ENCODE data around the gene CNPY3. TPM values are rescaled to one million over a fixed set of nuclear protein-coding genes. Genes with fewer than 3 reads are reported as not detected.

Gene CNPY3
- total RNA-seq, 4 donors from 2014 or later, result 23.3 to 37.9 (median 36.8) TPM

GRCh38 chr6:42958125-42958524, 28.8 kb downstream of the CNPY3 start:
- TF ChIP-seq EP300 (IDR thresholded peaks at IDR 0.05), result no peak
- TF ChIP-seq POLR2AphosphoS5 (IDR thresholded peaks at IDR 0.05), result no peak
- no peak for TF ChIP-seq POLR2A (IDR thresholded peaks at IDR 0.05)
- TF ChIP-seq, protein P1, sequence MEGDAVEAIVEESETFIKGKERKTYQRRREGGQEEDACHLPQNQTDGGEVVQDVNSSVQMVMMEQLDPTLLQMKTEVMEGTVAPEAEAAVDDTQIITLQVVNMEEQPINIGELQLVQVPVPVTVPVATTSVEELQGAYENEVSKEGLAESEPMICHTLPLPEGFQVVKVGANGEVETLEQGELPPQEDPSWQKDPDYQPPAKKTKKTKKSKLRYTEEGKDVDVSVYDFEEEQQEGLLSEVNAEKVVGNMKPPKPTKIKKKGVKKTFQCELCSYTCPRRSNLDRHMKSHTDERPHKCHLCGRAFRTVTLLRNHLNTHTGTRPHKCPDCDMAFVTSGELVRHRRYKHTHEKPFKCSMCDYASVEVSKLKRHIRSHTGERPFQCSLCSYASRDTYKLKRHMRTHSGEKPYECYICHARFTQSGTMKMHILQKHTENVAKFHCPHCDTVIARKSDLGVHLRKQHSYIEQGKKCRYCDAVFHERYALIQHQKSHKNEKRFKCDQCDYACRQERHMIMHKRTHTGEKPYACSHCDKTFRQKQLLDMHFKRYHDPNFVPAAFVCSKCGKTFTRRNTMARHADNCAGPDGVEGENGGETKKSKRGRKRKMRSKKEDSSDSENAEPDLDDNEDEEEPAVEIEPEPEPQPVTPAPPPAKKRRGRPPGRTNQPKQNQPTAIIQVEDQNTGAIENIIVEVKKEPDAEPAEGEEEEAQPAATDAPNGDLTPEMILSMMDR (IDR thresholded peaks at IDR 0.05), result no peak
- Histone ChIP-seq H3K36me3 (peaks cover 0 to 13% of the 10 kb centered on the region in 2 donors), H3K4me3 (no peak overlapping the region), H3K27ac (no peak overlapping the region), H3K4me1 (peaks cover 0 to 24% (median 8%) of the 10 kb centered on the region in 3 donors), H3K27me3 (no peaks in the 10 kb centered on the region), H3K9me3 (no peaks in the 10 kb centered on the region)
- WGBS, 2 donors (ENCODE audit: low coverage in 1 of 2), result 62 to 84% methylated on average over 2 to 7 of the region's 8 CpGs
- no peak for ATAC-seq

DNA sequence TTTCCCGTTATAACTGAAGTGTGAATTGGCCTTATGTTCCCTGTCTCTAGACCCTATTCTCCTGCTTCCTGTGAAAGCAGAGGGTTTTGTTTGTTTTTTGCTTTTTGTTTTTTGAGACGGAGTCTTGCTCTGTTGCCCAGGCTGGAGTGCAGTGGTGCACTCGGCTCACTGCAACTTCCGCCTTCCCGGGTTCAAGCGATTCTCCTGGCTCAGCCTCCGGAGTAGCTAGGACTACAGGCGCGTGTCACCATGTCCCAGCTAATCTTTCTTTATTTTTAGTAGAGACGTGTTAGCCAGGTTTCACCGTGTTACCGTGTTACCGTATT, 30.6 kb downstream of the CNPY3 start:
- Histone ChIP-seq H3K4me1 (peaks cover 0 to 24% (median 8%) of the 10 kb centered on the region in 3 donors), H3K27ac (peak overlapping the region in 2 of 4 donors; percentile 57 to 58), H3K4me3 (peak overlapping the region; percentile 35 to 58), H3K36me3 (peaks cover 0 to 31% of the 10 kb centered on the region in 2 donors), H3K27me3 (no peaks in the 10 kb centered on the region), H3K9me3 (no peaks in the 10 kb centered on the region)
- no peak for TF ChIP-seq POLR2AphosphoS5 (IDR thresholded peaks at IDR 0.05)
- TF ChIP-seq, protein P1 (IDR thresholded peaks at IDR 0.05), result no peak
- TF ChIP-seq EP300 (IDR thresholded peaks at IDR 0.05), result no peak
- TF ChIP-seq POLR2A (IDR thresholded peaks at IDR 0.05), result no peak
- no peak for ATAC-seq
- 22 to 34% methylated on average over 10 to 11 of the region's 13 CpGs for WGBS, 2 donors (ENCODE audit: low coverage in 1 of 2)

GRCh38 chr6:42960243-42961019, 31.2 kb downstream of the CNPY3 start, which contains the start of gene GNMT:
Gene GNMT (plus strand): TSS chr6:42960754. CDS start chr6:42960768, 14 bp downstream.
- peak; percentile 86 for ATAC-seq
- no peaks in the 10 kb centered on the region for H3K27me3 ChIP-seq
- H3K27ac ChIP-seq, result peak within 1 kb of the TSS in 2 of 4 donors; percentile 57 to 58
- peaks cover 0 to 24% (median 8%) of the 10 kb centered on the region in 3 donors for H3K4me1 ChIP-seq
- H3K9me3 ChIP-seq, result no peaks in the 10 kb centered on the region
- H3K4me3 ChIP-seq, result peak within 1 kb of the TSS; percentile 35 to 58
- TF ChIP-seq POLR2A (IDR thresholded peaks at IDR 0.05), result peak in 1 of 2 donors; percentile 25
- TF ChIP-seq POLR2AphosphoS5 (IDR thresholded peaks at IDR 0.05), result peak; percentile 24
- no peak for TF ChIP-seq EP300 (IDR thresholded peaks at IDR 0.05)
- TF ChIP-seq, protein P1 (IDR thresholded peaks at IDR 0.05), result no peak
- peaks cover 0 to 36% of the 10 kb centered on the region in 2 donors for H3K36me3 ChIP-seq
- WGBS, 2 donors (ENCODE audit: low coverage in 1 of 2), result 0 to 4% methylated on average over 1 to 5 of the region's 62 CpGs

- no peaks in the 10 kb centered on the region for H3K27me3 ChIP-seq
- H3K4me3 ChIP-seq, result peak overlapping the region; percentile 35 to 58
- peaks cover 0 to 24% (median 8%) of the 10 kb centered on the region in 3 donors for H3K4me1 ChIP-seq
- H3K27ac ChIP-seq, result peak overlapping the region in 2 of 4 donors; percentile 57 to 58
- peak; percentile 57 for ATAC-seq
- H3K36me3 ChIP-seq, result peaks cover 0 to 42% of the 10 kb centered on the region in 2 donors
- TF ChIP-seq, protein P1 (IDR thresholded peaks at IDR 0.05), result no peak
- TF ChIP-seq POLR2AphosphoS5 (IDR thresholded peaks at IDR 0.05), result no peak
- no peak for TF ChIP-seq POLR2A (IDR thresholded peaks at IDR 0.05)
- no peak for TF ChIP-seq EP300 (IDR thresholded peaks at IDR 0.05)
- WGBS, 2 donors (ENCODE audit: low coverage in 1 of 2), result 25 to 33% methylated on average over 1 to 7 of the region's 15 CpGs
- no peaks in the 10 kb centered on the region for H3K9me3 ChIP-seq
Observed at GRCh38 chr6:42961020-42961470, 31.8 kb downstream of the CNPY3 start.

Measured in gastroesophageal sphincter (tissue), 4 donors.